Measurements from ENCODE around the gene SHMT2. TPM values are rescaled to one million over a fixed set of nuclear protein-coding genes. Genes with fewer than 3 reads are reported as not detected.

The SHMT2 gene
- total and polyA plus RNA-seq, 2 of the 13 experiments (the other 11 are each of a cell fraction or from before 2014, with no cell fraction given), result 181 to 393 TPM

DNA sequence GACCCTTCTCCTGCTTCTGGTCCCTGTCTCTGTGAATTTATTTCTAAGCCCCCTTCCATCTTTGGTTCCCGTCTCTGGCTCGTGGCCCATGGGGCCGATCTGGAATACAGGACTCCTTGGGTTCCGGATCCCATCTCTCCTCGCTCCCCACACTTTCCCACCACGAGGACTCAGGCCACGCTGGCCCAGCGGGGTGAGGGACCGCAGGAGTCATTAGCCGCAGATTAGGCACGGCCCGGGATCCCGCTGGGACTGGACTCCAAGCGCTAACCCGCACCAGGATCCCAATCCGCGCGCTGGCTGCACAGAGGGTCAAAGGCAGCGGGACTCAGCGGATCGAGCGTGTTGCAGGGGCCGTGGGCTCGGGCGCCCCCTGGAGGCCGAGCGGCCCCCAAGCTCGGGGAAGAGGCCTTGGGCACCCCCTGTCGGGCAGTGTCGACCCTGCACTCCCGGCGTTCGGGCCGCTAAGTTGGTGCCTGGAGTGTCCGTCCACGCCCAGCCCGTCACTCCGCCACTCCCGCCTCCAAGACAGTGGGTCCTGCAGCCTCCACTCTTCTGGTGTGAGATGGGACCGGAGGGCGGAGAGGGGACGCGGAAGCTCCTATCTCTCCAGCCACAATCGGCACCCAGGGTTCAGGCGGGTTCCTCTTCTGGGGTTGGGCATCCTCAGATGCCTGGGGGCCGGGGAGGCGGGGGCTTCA is 9.5 kb downstream of the SHMT2 start (continued):
- TF ChIP-seq IKZF4 (CRISPR knock-in tag; IDR thresholded peaks at IDR 0.05; ENCODE audit: borderline replicate concordance, low read depth, not compliant biosample characterization) (no peak), ZNF549 (CRISPR knock-in tag; IDR thresholded peaks at IDR 0.05) (no peak), ZFP1 (CRISPR knock-in tag; IDR thresholded peaks at IDR 0.05) (0 out of 2 replicates have a peak, but pooled peaks have one; percentile 50), ZNF24 (IDR thresholded peaks at IDR 0.05) (no peak), ATRX (CRISPR knock-in tag; IDR thresholded peaks at IDR 0.05; ENCODE audit: borderline replicate concordance) (no peak), ZBTB42 (CRISPR knock-in tag; IDR thresholded peaks at IDR 0.05) (no peak), ZNF839 (CRISPR knock-in tag; IDR thresholded peaks at IDR 0.05; ENCODE audit: borderline replicate concordance) (peak; percentile 87; the same call in 1 of the 2 replicates), TAF15 (IDR thresholded peaks at IDR 0.05; ENCODE audit: low read depth, low read length, poor library complexity, severe bottlenecking) (peak; percentile 56), ZNF335 (CRISPR knock-in tag; IDR thresholded peaks at IDR 0.05) (no peak), RBM22 (optimal IDR thresholded peaks at IDR 0.05; ENCODE audit: low read length) (no peak), HNRNPK (IDR thresholded peaks at IDR 0.05; ENCODE audit: low read depth, low read length, poor library complexity, severe bottlenecking) (peak; percentile 35), ZNF614 (CRISPR knock-in tag; IDR thresholded peaks at IDR 0.05; ENCODE audit: borderline replicate concordance) (peak; percentile 60; the same call in 1 of the 2 replicates), FUBP1 (CRISPR knock-in tag; IDR thresholded peaks at IDR 0.05; ENCODE audit: borderline replicate concordance) (no peak), CREM (IDR thresholded peaks at IDR 0.05) (no peak), CREM (CRISPR knock-in tag; IDR thresholded peaks at IDR 0.05) (no peak), SPEN (CRISPR knock-in tag; IDR thresholded peaks at IDR 0.05; ENCODE audit: low read depth) (no peak; the same call in 1 of the 2 replicates), TRIM22 (IDR thresholded peaks at IDR 0.05) (no peak), GATAD2A (CRISPR knock-in tag; IDR thresholded peaks at IDR 0.05) (peak; percentile 62), ZKSCAN5 (CRISPR knock-in tag; IDR thresholded peaks at IDR 0.05) (no peak), ZNF354B (CRISPR knock-in tag; IDR thresholded peaks at IDR 0.05) (no peak), ZBTB7A (CRISPR knock-in tag; IDR thresholded peaks at IDR 0.05) (peak; percentile 74; the same call in 1 of the 2 replicates), MAFF (IDR thresholded peaks at IDR 0.05; ENCODE audit: low read depth, low read length) (no peak), HMG20B (CRISPR knock-in tag; conservative IDR thresholded peaks at IDR 0.05) (peak; percentile 19; the same call in 1 of the 2 replicates), ZNF20 (CRISPR knock-in tag; IDR thresholded peaks at IDR 0.05) (no peak), SP5 (CRISPR knock-in tag; IDR thresholded peaks at IDR 0.05; ENCODE audit: borderline replicate concordance, low read depth) (no peak; the same call in 1 of the 2 replicates)
- TF ChIP-seq, protein P1, sequence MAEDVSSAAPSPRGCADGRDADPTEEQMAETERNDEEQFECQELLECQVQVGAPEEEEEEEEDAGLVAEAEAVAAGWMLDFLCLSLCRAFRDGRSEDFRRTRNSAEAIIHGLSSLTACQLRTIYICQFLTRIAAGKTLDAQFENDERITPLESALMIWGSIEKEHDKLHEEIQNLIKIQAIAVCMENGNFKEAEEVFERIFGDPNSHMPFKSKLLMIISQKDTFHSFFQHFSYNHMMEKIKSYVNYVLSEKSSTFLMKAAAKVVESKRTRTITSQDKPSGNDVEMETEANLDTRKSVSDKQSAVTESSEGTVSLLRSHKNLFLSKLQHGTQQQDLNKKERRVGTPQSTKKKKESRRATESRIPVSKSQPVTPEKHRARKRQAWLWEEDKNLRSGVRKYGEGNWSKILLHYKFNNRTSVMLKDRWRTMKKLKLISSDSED (CRISPR knock-in tag; IDR thresholded peaks at IDR 0.05), result no peak
- TF ChIP-seq, protein P2, sequence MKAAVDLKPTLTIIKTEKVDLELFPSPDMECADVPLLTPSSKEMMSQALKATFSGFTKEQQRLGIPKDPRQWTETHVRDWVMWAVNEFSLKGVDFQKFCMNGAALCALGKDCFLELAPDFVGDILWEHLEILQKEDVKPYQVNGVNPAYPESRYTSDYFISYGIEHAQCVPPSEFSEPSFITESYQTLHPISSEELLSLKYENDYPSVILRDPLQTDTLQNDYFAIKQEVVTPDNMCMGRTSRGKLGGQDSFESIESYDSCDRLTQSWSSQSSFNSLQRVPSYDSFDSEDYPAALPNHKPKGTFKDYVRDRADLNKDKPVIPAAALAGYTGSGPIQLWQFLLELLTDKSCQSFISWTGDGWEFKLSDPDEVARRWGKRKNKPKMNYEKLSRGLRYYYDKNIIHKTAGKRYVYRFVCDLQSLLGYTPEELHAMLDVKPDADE (CRISPR knock-in tag; IDR thresholded peaks at IDR 0.05), result no peak

Measured in HepG2 (cell line).